Measurements from ENCODE around the gene WWC1. TPM values are rescaled to one million over a fixed set of nuclear protein-coding genes. Genes with fewer than 3 reads are reported as not detected.
A peak's percentile ranks its signal among the peaks of the same experiment; 100 is the strongest.

The WWC1 gene
- total RNA-seq, 1 experiment from 2014 or later: 97.7 TPM

GRCh38 chr5:168291964-168292785 is 730 bp downstream of the WWC1 start:
- H3K27ac ChIP-seq: peak overlapping the region; percentile 30
- H3K4me1 ChIP-seq (replicated peaks; ENCODE audit: insufficient read depth): peaks cover 74% of the 10 kb centered on the region
- no peaks in the 10 kb centered on the region for H3K9me3 ChIP-seq (ENCODE audit: insufficient read depth, low read depth)
- peak in 1 of 2 experiments; percentile 44 for DNase-seq
- H4K20me1 ChIP-seq (ENCODE audit: insufficient read depth): peaks cover 39% of the 10 kb centered on the region
- peaks cover 10% of the 10 kb centered on the region for H3K36me3 ChIP-seq (ENCODE audit: low read depth)
- H3K4me3 ChIP-seq: peak overlapping the region; percentile 63
- no peaks in the 10 kb centered on the region for H3K27me3 ChIP-seq (ENCODE audit: insufficient read depth, low read depth)
- H2AFZ ChIP-seq: peak overlapping the region; percentile 50; the same call in 1 of the 2 replicates
- H3K4me2 ChIP-seq: peak overlapping the region; percentile 96
- peaks cover 61% of the 10 kb centered on the region for H3K79me2 ChIP-seq (ENCODE audit: low read depth)
- H3F3A ChIP-seq (ENCODE audit: insufficient read depth, low read depth): peaks cover 41% of the 10 kb centered on the region
- H3K9me2 ChIP-seq (ENCODE audit: insufficient read depth): no peaks in the 10 kb centered on the region
- POLR2A ChIA-PET (ENCODE audit: unreplicated experiment): interaction anchor here (0.6 to 1.4 kb wide), 6 partner anchors 8 to 369 kb away, joined by 3 to 10 read pairs (median 5); no protein-coding TSS in a partner anchor
- CTCF ChIA-PET: interaction anchor here (0.5 to 1.5 kb wide), 8 partner anchors 24 to 639 kb away, joined by 3 to 17 read pairs (median 4); no protein-coding TSS in a partner anchor
- no peak; the same call in 1 of the 2 replicates for TF ChIP-seq CTCF (conservative IDR thresholded peaks at IDR 0.05)
- TF ChIP-seq EZH2 (IDR thresholded peaks at IDR 0.05; ENCODE audit: low read depth): no peak
- no TSS peak for BruUV-seq (replicated peaks)
- intact Hi-C loops (cut with micrococcal nuclease; ENCODE audit: unreplicated experiment): loop anchor here (1.0 kb wide), 3 partner anchors 42 to 110 kb away; no protein-coding TSS in a partner anchor

GRCh38 chr5:168292786-168293696 is 1.6 kb downstream of the WWC1 start:
- BruUV-seq (replicated peaks): no TSS peak

More at GRCh38 chr5:168292786-168293696, 1.6 kb downstream of the WWC1 start:
- H3K9me3 ChIP-seq (ENCODE audit: insufficient read depth, low read depth): no peaks in the 10 kb centered on the region
- TF ChIP-seq EZH2 (IDR thresholded peaks at IDR 0.05; ENCODE audit: low read depth) (no peak), CTCF (conservative IDR thresholded peaks at IDR 0.05) (no peak)
- ChIA-PET CTCF (interaction anchor here (0.7 to 1.5 kb wide), 3 partner anchors 32 to 640 kb away, joined by 3 to 7 read pairs (median 4); no protein-coding TSS in a partner anchor), POLR2A (ENCODE audit: unreplicated experiment) (interaction anchor here (0.6 to 0.7 kb wide), 4 partner anchors 7 to 368 kb away, joined by 3 to 10 read pairs (median 4); no protein-coding TSS in a partner anchor)
- H3F3A ChIP-seq (ENCODE audit: insufficient read depth, low read depth): peaks cover 33% of the 10 kb centered on the region
- no peak for DNase-seq
- H4K20me1 ChIP-seq (ENCODE audit: insufficient read depth): peaks cover 39% of the 10 kb centered on the region
- H3K36me3 ChIP-seq (ENCODE audit: low read depth): peaks cover 10% of the 10 kb centered on the region
- intact Hi-C loops (cut with micrococcal nuclease; ENCODE audit: unreplicated experiment): no loop called here
- peaks cover 69% of the 10 kb centered on the region for H3K4me1 ChIP-seq (replicated peaks; ENCODE audit: insufficient read depth)
- H3K27me3 ChIP-seq (ENCODE audit: insufficient read depth, low read depth): no peaks in the 10 kb centered on the region
- peaks cover 69% of the 10 kb centered on the region for H3K79me2 ChIP-seq (ENCODE audit: low read depth)
- no peaks in the 10 kb centered on the region for H3K9me2 ChIP-seq (ENCODE audit: insufficient read depth)
- peak overlapping the region; percentile 63 for H3K4me3 ChIP-seq
- peak overlapping the region; percentile 30; the same call in 1 of the 2 replicates for H3K27ac ChIP-seq
- H2AFZ ChIP-seq: no peak overlapping the region
- H3K4me2 ChIP-seq: peak overlapping the region; percentile 96

Measured in PC-9 (cell line).